Astrocyte of the cerebellum (primary cell): ENCODE results near the gene MYNN.
"Not testable (repeated sequence)": the region's sequence is repeated elsewhere in the genome, so short reads cannot be mapped to it uniquely, and the experiment has no call there.

Experiments used
- DNase-seq: peaks from one replicate; pipeline ENCODE4 v3.0.0-alpha.2; 2011; ENCODE audit warnings: low read depth
- H3K4me3 ChIP-seq: 2 replicates; pipeline ENCODE4 v1.5.1; 2011; ENCODE audit warnings: mild to moderate bottlenecking, low read depth, low read length, moderate library complexity
- in situ Hi-C: cut with HindIII; loops from 2 replicates; pipeline ENCODE4 v1.10.0; 2017; ENCODE audit warnings: low sequenced_read_pairs
- TF ChIP-seq, protein P1 (sequence below): IDR thresholded peaks from 2 replicates; pipeline ENCODE4 v1.5.1; 2012; ENCODE audit warnings: low read length, low read depth, moderate library complexity, mild to moderate bottlenecking; ENCODE audit errors: missing control alignments

The MYNN gene

DNA sequence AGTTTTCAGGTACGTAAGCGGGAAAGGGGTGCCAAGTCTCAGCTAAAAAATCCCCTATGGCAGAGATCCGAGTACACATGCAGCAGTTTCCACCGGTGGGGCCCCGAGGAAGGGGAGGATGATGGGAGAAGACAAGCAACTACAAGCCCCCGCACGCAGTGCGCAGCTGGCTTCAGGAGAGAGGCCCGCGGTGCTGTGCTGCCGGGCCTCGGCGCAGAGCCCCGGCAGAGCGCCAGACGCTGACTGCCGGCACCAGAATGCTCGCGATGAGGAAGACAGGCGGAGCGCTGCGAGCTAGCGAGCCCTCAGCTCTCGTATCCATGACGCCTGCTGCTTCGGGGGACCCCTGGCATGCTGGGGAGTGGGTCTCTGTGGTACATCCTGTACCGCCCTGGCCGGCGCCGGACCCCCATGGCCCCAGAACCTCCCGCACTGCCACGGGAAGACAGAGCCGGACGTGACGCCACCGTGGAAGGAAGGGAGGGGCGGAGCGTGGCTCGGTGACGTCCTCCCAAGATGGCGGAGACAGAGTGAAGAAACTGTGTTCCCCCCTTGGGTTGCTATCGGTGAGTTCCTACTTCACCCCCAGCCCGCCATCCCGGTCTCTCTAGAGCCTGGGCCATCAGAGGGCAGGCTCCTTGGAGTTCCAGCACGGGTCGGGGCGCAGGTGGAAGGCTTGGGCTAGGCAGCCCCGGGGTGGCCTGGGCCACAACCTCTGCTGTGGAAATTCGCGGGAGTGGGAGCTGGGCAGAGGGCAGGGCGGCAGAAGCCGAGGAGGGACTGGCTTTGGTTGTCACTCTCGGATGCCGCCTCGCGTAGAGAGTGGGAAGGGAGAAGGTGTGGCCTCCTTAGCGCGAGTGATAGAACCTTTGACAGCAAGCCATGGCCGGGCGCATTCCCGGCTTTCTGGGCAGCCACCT, at the start of gene MYNN:
TSS of gene MYNN (plus strand) at position 500 of the 920 bp plus-strand sequence. CDS start 900 bp downstream, outside the sequence.
- H3K4me3 ChIP-seq: peak within 1 kb of the TSS; percentile 98
- in situ Hi-C loops: no loop called here
- TF ChIP-seq, protein P1, sequence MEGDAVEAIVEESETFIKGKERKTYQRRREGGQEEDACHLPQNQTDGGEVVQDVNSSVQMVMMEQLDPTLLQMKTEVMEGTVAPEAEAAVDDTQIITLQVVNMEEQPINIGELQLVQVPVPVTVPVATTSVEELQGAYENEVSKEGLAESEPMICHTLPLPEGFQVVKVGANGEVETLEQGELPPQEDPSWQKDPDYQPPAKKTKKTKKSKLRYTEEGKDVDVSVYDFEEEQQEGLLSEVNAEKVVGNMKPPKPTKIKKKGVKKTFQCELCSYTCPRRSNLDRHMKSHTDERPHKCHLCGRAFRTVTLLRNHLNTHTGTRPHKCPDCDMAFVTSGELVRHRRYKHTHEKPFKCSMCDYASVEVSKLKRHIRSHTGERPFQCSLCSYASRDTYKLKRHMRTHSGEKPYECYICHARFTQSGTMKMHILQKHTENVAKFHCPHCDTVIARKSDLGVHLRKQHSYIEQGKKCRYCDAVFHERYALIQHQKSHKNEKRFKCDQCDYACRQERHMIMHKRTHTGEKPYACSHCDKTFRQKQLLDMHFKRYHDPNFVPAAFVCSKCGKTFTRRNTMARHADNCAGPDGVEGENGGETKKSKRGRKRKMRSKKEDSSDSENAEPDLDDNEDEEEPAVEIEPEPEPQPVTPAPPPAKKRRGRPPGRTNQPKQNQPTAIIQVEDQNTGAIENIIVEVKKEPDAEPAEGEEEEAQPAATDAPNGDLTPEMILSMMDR: no peak
- peak; percentile 75 for DNase-seq

DNA sequence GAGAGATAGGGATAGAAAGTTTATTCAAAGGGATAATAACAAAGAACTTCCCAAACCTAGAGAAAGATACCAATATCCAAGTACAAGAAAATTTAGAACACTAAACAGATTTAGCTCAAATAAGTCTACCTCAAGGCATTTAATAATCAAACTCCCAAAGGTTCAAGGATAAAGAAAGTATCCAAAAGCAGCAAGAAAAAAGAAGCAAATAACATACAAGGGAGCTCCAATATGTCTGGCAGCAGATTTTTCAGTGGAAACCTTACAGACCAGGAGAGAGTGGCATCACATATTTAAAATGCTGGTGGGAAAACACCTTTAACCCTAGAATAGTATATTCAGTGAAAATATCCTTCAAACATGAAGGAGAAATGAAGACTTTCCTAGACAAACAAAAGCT, 41.3 kb upstream of the MYNN start:
- not testable (repeated sequence) for DNase-seq, H3K4me3 ChIP-seq
- in situ Hi-C loops: loop anchor here (25.0 kb wide), 1 partner anchor 870 kb away; no protein-coding TSS in a partner anchor

DNA sequence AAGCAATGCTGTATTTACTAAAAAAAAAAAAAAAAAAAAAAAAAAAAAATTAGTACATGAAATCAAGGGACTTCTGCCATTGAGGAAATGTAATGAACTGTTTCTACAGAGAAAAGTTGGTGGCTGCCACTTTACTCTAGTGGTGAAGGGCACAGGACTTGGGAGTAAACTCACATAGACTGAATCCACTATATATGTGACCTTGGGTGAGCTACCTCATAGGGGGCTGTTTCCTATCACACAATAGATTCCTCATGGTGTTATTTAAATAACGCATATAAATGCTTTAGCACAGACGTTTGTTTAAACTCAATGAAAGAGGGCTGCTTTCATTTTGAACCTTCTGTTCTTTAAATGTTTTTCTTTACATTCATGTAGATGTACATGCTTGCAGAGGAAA, 34.1 kb upstream of the MYNN start:
- in situ Hi-C loops: loop anchor here (25.0 kb wide), 1 partner anchor 877 kb away; no protein-coding TSS in a partner anchor

DNA sequence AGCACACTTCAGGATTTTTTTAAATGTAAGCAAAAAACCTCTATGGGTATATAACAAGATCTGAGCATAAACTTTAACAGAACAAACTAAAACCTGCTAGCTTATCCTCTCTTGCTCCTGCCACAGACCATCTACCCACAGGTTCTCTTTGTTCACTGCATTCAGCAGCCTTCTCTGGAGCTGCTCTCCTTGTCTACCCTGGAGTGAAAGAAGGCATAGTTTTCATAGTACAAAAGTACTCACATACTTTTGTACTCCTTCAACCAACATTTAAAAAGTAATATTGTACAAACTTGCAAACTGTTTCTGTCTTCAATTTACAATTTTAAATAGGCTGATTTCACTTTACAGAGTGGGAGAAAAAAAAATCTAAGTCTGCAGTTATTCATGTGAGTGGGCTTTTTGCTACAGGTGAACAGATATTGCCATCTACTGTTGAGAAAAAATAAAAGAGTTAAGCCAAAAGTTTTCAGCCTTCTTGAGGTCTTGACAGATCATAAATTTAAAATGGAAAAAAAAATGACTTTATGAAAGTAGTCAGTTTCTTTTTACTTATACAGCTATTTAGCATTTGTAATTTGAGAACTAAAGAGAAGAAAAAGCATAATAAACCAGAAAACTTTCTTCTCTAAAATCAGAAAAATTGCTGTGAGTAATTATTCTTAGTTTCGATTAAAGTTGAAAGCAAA, 28.7 kb upstream of the MYNN start:
- DNase-seq: no peak
- TF ChIP-seq, protein P1: peak; percentile 30
- in situ Hi-C loops: loop anchor here (25.0 kb wide), 1 partner anchor 882 kb away; no protein-coding TSS in a partner anchor
- H3K4me3 ChIP-seq: no peak overlapping the region

More for the DNA sequence above, 34.1 kb upstream of the MYNN start:
- no peak overlapping the region for H3K4me3 ChIP-seq
- TF ChIP-seq, protein P1: no peak
- no peak for DNase-seq

DNA sequence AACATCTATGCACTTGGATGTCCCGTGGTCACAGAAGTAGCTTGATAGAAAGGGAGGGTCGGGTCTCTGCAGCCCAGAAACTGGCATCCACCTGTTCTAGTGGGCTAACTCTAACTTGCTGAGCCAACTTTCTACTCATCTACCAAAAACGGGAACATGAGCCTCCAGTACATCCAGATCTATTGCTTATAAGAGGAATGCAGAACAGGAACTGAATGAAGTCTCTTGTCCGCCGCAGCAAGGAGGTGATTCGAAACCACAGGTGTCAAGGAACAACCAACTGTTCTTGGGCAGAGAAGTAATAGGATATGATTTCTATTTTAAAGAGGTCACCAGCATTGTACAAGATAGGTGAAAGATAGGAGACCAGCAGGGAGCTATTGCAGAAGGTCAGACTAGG, 26.3 kb upstream of the MYNN start:
- TF ChIP-seq, protein P1: no peak
- no peak for DNase-seq
- in situ Hi-C loops: loop anchor here (25.0 kb wide), 1 partner anchor 885 kb away; no protein-coding TSS in a partner anchor

DNA sequence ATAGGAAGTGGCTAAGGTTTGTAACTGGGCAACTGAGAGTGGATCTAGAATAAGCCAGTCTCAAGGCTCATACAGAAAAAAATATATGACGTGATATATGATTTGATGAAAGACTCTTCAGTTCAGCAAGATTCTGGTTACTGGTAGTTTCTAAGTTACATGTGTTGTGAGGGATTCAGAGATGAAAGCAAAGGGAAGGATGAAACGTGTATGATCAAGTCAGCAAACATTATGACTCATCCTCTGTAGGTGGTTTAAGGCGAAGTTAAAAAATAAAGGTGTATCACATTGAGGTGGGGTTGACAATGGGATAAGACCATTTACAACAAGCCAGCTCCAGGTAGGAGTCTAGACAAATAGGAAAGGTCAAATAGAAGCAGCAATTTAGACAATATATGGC, 24.5 kb upstream of the MYNN start:
- DNase-seq: no peak
- TF ChIP-seq, protein P1: no peak
- H3K4me3 ChIP-seq: no peak overlapping the region
- in situ Hi-C loops: loop anchor here (25.0 kb wide), 1 partner anchor 886 kb away; no protein-coding TSS in a partner anchor

More for the DNA sequence above, 26.3 kb upstream of the MYNN start:
- no peak overlapping the region for H3K4me3 ChIP-seq
